NCI-H2029 (cell line): ENCODE results near the gene ESYT1.

ENCODE experiments used
- DNase-seq: peaks from one replicate; lab custom pipeline; 2025; lab: John Stamatoyannopoulos, UW

ESYT1 gene

GRCh38 chr12:56129206-56129941 lies 1.3 kb downstream of the ESYT1 start:
- no peak for DNase-seq

- DNase-seq, result no peak
Measured at GRCh38 chr12:56129942-56130495, 2.0 kb downstream of the ESYT1 start.

- no peak for DNase-seq
Measured at GRCh38 chr12:56130876-56131275, 2.8 kb downstream of the ESYT1 start.

- DNase-seq, result no peak
Measured at GRCh38 chr12:56134897-56135296, 6.8 kb downstream of the ESYT1 start.

GRCh38 chr12:56137853-56138571 lies 9.9 kb downstream of the ESYT1 start:
- no peak for DNase-seq

- no peak for DNase-seq
Measured at GRCh38 chr12:56141946-56142784, 14.1 kb downstream of the ESYT1 start.

- no peak for DNase-seq
Measured at GRCh38 chr12:56143217-56143616, 15.2 kb downstream of the ESYT1 start.

- no peak for DNase-seq
Measured at GRCh38 chr12:56143870-56144269, 15.8 kb downstream of the ESYT1 start.

- no peak for DNase-seq
Measured at GRCh38 chr12:56145217-56145616, 17.1 kb downstream of the ESYT1 start.

GRCh38 chr12:56146492-56147460 lies 18.7 kb downstream of the ESYT1 start:
- no peak for DNase-seq

GRCh38 chr12:56150563-56150962 lies 22.5 kb downstream of the ESYT1 start:
- DNase-seq, result no peak

- peak; percentile 52 for DNase-seq
Measured at GRCh38 chr12:56151672-56152131, 23.6 kb downstream of the ESYT1 start.

GRCh38 chr12:56152132-56152755 lies 24.2 kb downstream of the ESYT1 start, which contains the start of gene MYL6B:
Gene MYL6B (plus strand): TSS chr12:56152587. CDS start chr12:56153919, 1,332 bp downstream.
- DNase-seq, result peak; percentile 92

- DNase-seq, result no peak
Measured at GRCh38 chr12:56152756-56153677, 24.9 kb downstream of the ESYT1 start.

- DNase-seq, result no peak
Measured at GRCh38 chr12:56153678-56154065, 25.6 kb downstream of the ESYT1 start.

GRCh38 chr12:56154246-56154771 lies 26.2 kb downstream of the ESYT1 start:
- DNase-seq, result no peak

GRCh38 chr12:56154818-56155217 lies 26.8 kb downstream of the ESYT1 start:
- no peak for DNase-seq

- DNase-seq, result no peak
Measured at GRCh38 chr12:56155256-56155845, 27.3 kb downstream of the ESYT1 start.
